Fibroblast of lung (primary cell): ENCODE data around the gene OLR1. TPM values are rescaled to one million over a fixed set of nuclear protein-coding genes. Genes with fewer than 3 reads are reported as not detected.

Source experiments
- DNase-seq, 2 donors: peaks; one replicate each; pipeline versions ENCODE4 v3.0.0 to v3.0.0-alpha.2; 2010; ENCODE audit warnings: low read depth in 2 of 2
- H2AFZ ChIP-seq: 2 replicates; pipeline ENCODE4 v1.5.1; 2012; ENCODE audit warnings: low read length, control low read depth, inconsistent platforms
- H3K27ac ChIP-seq: 2 replicates; pipeline ENCODE4 v1.5.1; 2011; ENCODE audit warnings: low read length, control low read depth; ENCODE audit not compliant: insufficient read depth
- H3K27me3 ChIP-seq: 2 replicates; pipeline ENCODE4 v1.5.1; 2011; ENCODE audit warnings: mild to moderate bottlenecking, low read length; ENCODE audit not compliant: control insufficient read depth, insufficient read depth
- H3K36me3 ChIP-seq: 2 replicates; pipeline ENCODE4 v1.5.1; 2011; ENCODE audit warnings: low read length; ENCODE audit not compliant: control insufficient read depth, insufficient read depth
- H3K4me1 ChIP-seq: 2 replicates; pipeline ENCODE4 v1.5.1; 2011; ENCODE audit warnings: low read length; ENCODE audit not compliant: control insufficient read depth, insufficient read depth; ENCODE audit errors: extremely low read depth
- H3K4me2 ChIP-seq: 2 replicates; pipeline ENCODE4 v1.5.1; 2011; ENCODE audit warnings: low read length, control low read depth; ENCODE audit not compliant: insufficient read depth; ENCODE audit errors: extremely low read depth
- H3K4me3 ChIP-seq, 4 experiments: fragments of 200-600 bp in 1 of 4; sonication (generic) in 1 of 4; replicated peaks in 1 of 4; 2 replicates each; pipeline ENCODE4 v1.5.1; 2011 to 2016; ENCODE audit warnings: low read length in 4 of 4, low read depth in 3 of 4, mild to moderate bottlenecking in 3 of 4, control low read depth in 2 of 4, inconsistent platforms in 1 of 4, mixed read lengths in 1 of 4; ENCODE audit not compliant: insufficient read depth in 1 of 4; ENCODE audit errors: control extremely low read depth in 1 of 4
- H3K79me2 ChIP-seq: 2 replicates; pipeline ENCODE4 v1.5.1; 2012; ENCODE audit warnings: mild to moderate bottlenecking, low read length, inconsistent platforms; ENCODE audit not compliant: control insufficient read depth, insufficient read depth
- H3K9ac ChIP-seq: 2 replicates; pipeline ENCODE4 v1.5.1; 2011; ENCODE audit warnings: mild to moderate bottlenecking, low read length, control low read depth; ENCODE audit not compliant: insufficient read depth
- H3K9me3 ChIP-seq: 2 replicates; pipeline ENCODE4 v1.5.1; 2012; ENCODE audit warnings: low read depth, low read length; ENCODE audit not compliant: control insufficient read depth, insufficient read depth
- H4K20me1 ChIP-seq: 2 replicates; pipeline ENCODE4 v1.5.1; 2011; ENCODE audit warnings: low read length; ENCODE audit not compliant: control insufficient read depth, insufficient read depth; ENCODE audit errors: extremely low read depth
- CTCF ChIP-seq, 2 donors: IDR thresholded peaks in 1 of 2; conservative IDR thresholded peaks in 1 of 2; 1 replicate in 1 of 2; 2 replicates in 1 of 2; pipeline ENCODE4 v1.5.1; 2011 to 2012; ENCODE audit warnings: low read length in 2 of 2, control low read depth in 1 of 2, inconsistent platforms in 1 of 2, low read depth in 1 of 2, mild to moderate bottlenecking in 1 of 2
- EZH2 ChIP-seq: IDR thresholded peaks from 2 replicates; pipeline ENCODE4 v1.5.1; 2012; ENCODE audit warnings: low read length, control low read depth, mild to moderate bottlenecking; ENCODE audit errors: missing control alignments
- polyA plus RNA-seq, 2 donors: library from polyadenylated mRNA; depleted of rRNA in 1 of 2; stranded (reverse) in 1 of 2; unstranded in 1 of 2; fragments of >200 nt; gene quantifications; 2 replicates each; pipeline ENCODE4 v1.2.1, GENCODE V29; 2011 to 2012; ENCODE audit warnings: missing spikeins in 1 of 2
- total RNA-seq: library from RNA; depleted of rRNA; stranded (reverse); fragments of >200 nt; gene quantifications from 2 replicates; pipeline ENCODE4 v1.2.1, GENCODE V29; 2014

OLR1 gene
- total and polyA plus RNA-seq, 2 donors (not counting 1 experiment from before 2014, with no cell fraction given) = 1.2 to 27.4 TPM

DNA sequence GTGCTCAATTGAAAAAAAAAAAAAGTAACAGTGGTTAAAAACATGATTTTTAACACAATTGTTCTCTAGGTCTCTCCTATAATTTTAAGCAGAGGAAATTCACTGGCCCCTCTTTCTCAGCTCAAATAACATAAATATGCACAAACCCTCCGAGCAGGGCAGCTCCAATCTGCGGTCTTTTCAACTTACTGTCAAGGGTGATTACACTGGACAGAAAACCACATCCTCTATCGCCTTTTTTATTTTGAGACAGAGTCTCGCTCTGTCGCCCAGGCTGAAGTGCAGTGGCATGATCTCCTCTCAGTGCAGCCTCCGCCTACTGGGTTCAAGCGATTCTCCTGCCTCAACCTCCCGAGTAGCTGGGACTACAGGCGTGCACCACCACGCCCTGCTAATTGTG, 24.3 kb upstream of the OLR1 start:
- H3K4me3 ChIP-seq = no peak overlapping the region
- H3K4me1 ChIP-seq = peaks cover 9% of the 10 kb centered on the region
- H3K9me3 ChIP-seq = no peaks in the 10 kb centered on the region
- H2AFZ ChIP-seq = no peak overlapping the region
- no peaks in the 10 kb centered on the region for H3K36me3 ChIP-seq
- no peaks in the 10 kb centered on the region for H3K27me3 ChIP-seq
- no peak overlapping the region for H3K4me2 ChIP-seq
- H3K9ac ChIP-seq = no peak overlapping the region
- no peak for TF ChIP-seq CTCF (conservative IDR thresholded peaks at IDR 0.05 in 1 of 2, IDR thresholded peaks at IDR 0.05 in 1 of 2; ENCODE audit: low read depth in 1 of 2, low read length in 2 of 2)
- TF ChIP-seq EZH2 = no peak
- H3K79me2 ChIP-seq = no peaks in the 10 kb centered on the region
- no peaks in the 10 kb centered on the region for H4K20me1 ChIP-seq
- no peak overlapping the region for H3K27ac ChIP-seq
- DNase-seq = no peak

- no peak overlapping the region for H2AFZ ChIP-seq
- no peaks in the 10 kb centered on the region for H3K9me3 ChIP-seq
- H3K4me3 ChIP-seq = no peak overlapping the region
- peak in 1 of 2 donors; percentile 40 for DNase-seq
- peaks cover 21% of the 10 kb centered on the region for H3K4me1 ChIP-seq
- no peak overlapping the region for H3K4me2 ChIP-seq
- no peaks in the 10 kb centered on the region for H3K36me3 ChIP-seq
- TF ChIP-seq CTCF (conservative IDR thresholded peaks at IDR 0.05 in 1 of 2, IDR thresholded peaks at IDR 0.05 in 1 of 2; ENCODE audit: low read depth in 1 of 2, low read length in 2 of 2) = no peak
- TF ChIP-seq EZH2 = no peak
- H3K27ac ChIP-seq = no peak overlapping the region
- no peak overlapping the region for H3K9ac ChIP-seq
- H4K20me1 ChIP-seq = no peaks in the 10 kb centered on the region
- no peaks in the 10 kb centered on the region for H3K79me2 ChIP-seq
- H3K27me3 ChIP-seq = no peaks in the 10 kb centered on the region
Observed at GRCh38 chr12:10194160-10194670, 22.3 kb upstream of the OLR1 start.

DNA sequence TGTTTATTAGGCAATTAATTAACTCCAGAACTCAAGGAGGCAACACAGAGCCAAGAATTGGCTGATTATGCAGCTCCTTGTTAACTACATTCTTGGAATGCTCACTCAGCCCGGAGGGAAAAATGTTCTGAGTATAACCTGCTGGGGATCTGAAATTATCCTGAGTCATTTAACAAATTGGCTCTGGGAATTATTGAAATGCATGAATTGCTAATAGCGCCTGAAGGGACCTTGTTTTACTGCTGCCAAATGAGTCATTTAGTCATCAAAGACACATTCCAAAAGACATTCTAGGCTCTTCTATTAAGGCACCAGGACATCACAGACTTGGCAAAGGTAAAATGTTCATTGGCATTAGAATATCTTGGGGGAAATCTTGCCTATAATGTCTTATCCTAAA, 19.9 kb upstream of the OLR1 start:
- no peaks in the 10 kb centered on the region for H3K27me3 ChIP-seq
- no peaks in the 10 kb centered on the region for H3K9me3 ChIP-seq
- no peak overlapping the region for H2AFZ ChIP-seq
- no peaks in the 10 kb centered on the region for H3K79me2 ChIP-seq
- peak overlapping the region; percentile 78 for H3K27ac ChIP-seq
- TF ChIP-seq EZH2 = no peak
- TF ChIP-seq CTCF (conservative IDR thresholded peaks at IDR 0.05 in 1 of 2, IDR thresholded peaks at IDR 0.05 in 1 of 2; ENCODE audit: low read depth in 1 of 2, low read length in 2 of 2) = no peak
- no peaks in the 10 kb centered on the region for H4K20me1 ChIP-seq
- DNase-seq = peak; percentile 68 to 90
- no peak overlapping the region for H3K4me2 ChIP-seq
- H3K4me1 ChIP-seq = peaks cover 21% of the 10 kb centered on the region
- no peak overlapping the region for H3K4me3 ChIP-seq
- no peaks in the 10 kb centered on the region for H3K36me3 ChIP-seq
- no peak overlapping the region for H3K9ac ChIP-seq
